Large intestine (tissue), 3 donors: Measurements from ENCODE around the gene KDM2B. TPM values are rescaled to one million over a fixed set of nuclear protein-coding genes. Genes with fewer than 3 reads are reported as not detected.

Experiments used
- DNase-seq, 2 donors: peaks; one replicate each; pipeline versions ENCODE4 v3.0.0 to v3.0.0-alpha.2; 2013
- H3K27ac ChIP-seq: one replicate; pipeline ENCODE4 v1.5.1; 2013; ENCODE audit warnings: low read length
- H3K27me3 ChIP-seq: 2 replicates; pipeline ENCODE4 v1.6.1; 2013; ENCODE audit warnings: low read length; ENCODE audit not compliant: control insufficient read depth, insufficient read depth
- H3K36me3 ChIP-seq: 2 replicates; pipeline ENCODE4 v1.6.1; 2013; ENCODE audit warnings: low read length; ENCODE audit not compliant: control insufficient read depth, insufficient read depth
- H3K4me1 ChIP-seq: one replicate; pipeline ENCODE4 v1.6.1; 2013; ENCODE audit warnings: low read length; ENCODE audit not compliant: control insufficient read depth, insufficient read depth
- H3K4me3 ChIP-seq: one replicate; pipeline ENCODE4 v1.5.1; 2013; ENCODE audit warnings: low read length
- H3K9me3 ChIP-seq: one replicate; pipeline ENCODE4 v1.6.1; 2013; ENCODE audit warnings: mild to moderate bottlenecking, low read depth, low read length, moderate library complexity; ENCODE audit not compliant: control insufficient read depth
- WGBS: methylation state at CpG from one replicate; pipeline ENCODE4 v1.1.5; 2013; ENCODE audit warnings: low lambda C conversion rate; ENCODE audit not compliant: insufficient coverage; 5-methylcytosine and 5-hydroxymethylcytosine counted together
- polyA plus RNA-seq: library from polyadenylated mRNA; unstranded; fragments of 120-200 nt; gene quantifications from one replicate; pipeline ENCODE4 v1.2.1, GENCODE V29; 2013

Gene KDM2B
- polyA plus RNA-seq, 1 donor = 22.3 TPM

DNA sequence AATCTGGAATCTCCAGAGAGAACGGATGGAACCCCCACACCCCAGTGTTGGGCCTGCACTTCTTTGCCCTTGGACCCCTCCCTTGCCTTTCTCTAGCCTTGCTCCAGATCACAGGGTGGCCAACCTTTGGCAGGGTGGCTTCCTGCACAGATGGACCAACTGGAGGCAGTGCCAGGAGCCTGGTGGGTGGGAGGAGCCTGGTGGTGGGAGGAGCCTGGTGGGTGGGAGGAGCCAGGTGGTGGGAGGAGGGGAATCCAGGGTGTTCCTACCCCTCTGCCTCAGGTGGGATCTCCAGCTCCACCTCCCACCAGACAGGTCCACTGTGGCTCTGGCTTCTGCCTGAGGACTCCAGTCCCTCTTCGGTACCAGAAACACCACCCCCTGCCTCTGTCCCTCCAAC, 30.5 kb upstream of the KDM2B start:
- 80% methylated on average over 1 of the region's 2 CpGs for WGBS
- no peak overlapping the region for H3K4me3 ChIP-seq
- H3K36me3 ChIP-seq = no peaks in the 10 kb centered on the region
- H3K27ac ChIP-seq = no peak overlapping the region
- DNase-seq = no peak
- no peaks in the 10 kb centered on the region for H3K27me3 ChIP-seq
- H3K9me3 ChIP-seq = no peaks in the 10 kb centered on the region
- H3K4me1 ChIP-seq = peaks cover 5% of the 10 kb centered on the region

- H3K27ac ChIP-seq = peak overlapping the region; percentile 4
- peak; percentile 52 to 82 for DNase-seq
- H3K36me3 ChIP-seq = no peaks in the 10 kb centered on the region
- H3K4me3 ChIP-seq = no peak overlapping the region
- no peaks in the 10 kb centered on the region for H3K9me3 ChIP-seq
- peaks cover 5% of the 10 kb centered on the region for H3K4me1 ChIP-seq
- WGBS = 80% methylated on average over 1 of the region's 11 CpGs
- no peaks in the 10 kb centered on the region for H3K27me3 ChIP-seq
Observed at GRCh38 chr12:121610239-121611149, 29.7 kb upstream of the KDM2B start.

DNA sequence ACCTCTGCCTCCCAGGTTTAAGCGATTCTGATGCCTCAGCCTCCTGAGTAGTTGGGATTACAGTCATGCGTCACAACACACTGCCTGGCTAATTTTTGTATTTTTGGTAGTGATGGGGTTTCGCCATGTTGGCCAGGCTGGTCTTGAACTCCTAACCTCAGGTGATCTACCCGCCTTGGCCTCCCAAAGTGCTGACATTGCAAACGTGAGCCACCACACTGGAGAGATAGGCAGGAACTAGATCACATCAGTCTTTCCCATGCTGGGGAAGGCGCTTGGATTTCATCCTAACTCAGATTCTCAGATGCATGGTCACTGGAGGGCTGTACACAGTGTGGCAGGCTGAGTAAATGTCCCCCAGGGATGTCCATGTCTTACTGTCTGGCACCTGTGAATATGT, 27.5 kb upstream of the KDM2B start:
- Histone ChIP-seq H3K9me3 (no peaks in the 10 kb centered on the region), H3K27ac (no peak overlapping the region), H3K36me3 (no peaks in the 10 kb centered on the region), H3K27me3 (no peaks in the 10 kb centered on the region), H3K4me1 (peaks cover 5% of the 10 kb centered on the region), H3K4me3 (no peak overlapping the region)
- WGBS = no CpG with 5 or more reads among the region's 6 CpGs
- DNase-seq = no peak

GRCh38 chr12:121603581-121603980, 22.8 kb upstream of the KDM2B start:
- Histone ChIP-seq H3K36me3 (no peaks in the 10 kb centered on the region), H3K4me3 (no peak overlapping the region), H3K9me3 (no peaks in the 10 kb centered on the region), H3K27ac (no peak overlapping the region), H3K4me1 (peaks cover 18% of the 10 kb centered on the region), H3K27me3 (no peaks in the 10 kb centered on the region)
- no peak for DNase-seq
- WGBS = no CpG with 5 or more reads among the region's 6 CpGs

- 17% methylated on average over 1 of the region's 6 CpGs for WGBS
- Histone ChIP-seq H3K4me1 (peaks cover 25% of the 10 kb centered on the region), H3K27me3 (no peaks in the 10 kb centered on the region), H3K4me3 (no peak overlapping the region), H3K9me3 (no peaks in the 10 kb centered on the region), H3K36me3 (no peaks in the 10 kb centered on the region), H3K27ac (no peak overlapping the region)
- DNase-seq = no peak
Observed at GRCh38 chr12:121602766-121603165, 21.9 kb upstream of the KDM2B start.

- peak; percentile 93 to 97 for DNase-seq
- no CpG with 5 or more reads among the region's 6 CpGs for WGBS
Observed at GRCh38 chr12:121600702-121601336, 20.0 kb upstream of the KDM2B start.

DNA sequence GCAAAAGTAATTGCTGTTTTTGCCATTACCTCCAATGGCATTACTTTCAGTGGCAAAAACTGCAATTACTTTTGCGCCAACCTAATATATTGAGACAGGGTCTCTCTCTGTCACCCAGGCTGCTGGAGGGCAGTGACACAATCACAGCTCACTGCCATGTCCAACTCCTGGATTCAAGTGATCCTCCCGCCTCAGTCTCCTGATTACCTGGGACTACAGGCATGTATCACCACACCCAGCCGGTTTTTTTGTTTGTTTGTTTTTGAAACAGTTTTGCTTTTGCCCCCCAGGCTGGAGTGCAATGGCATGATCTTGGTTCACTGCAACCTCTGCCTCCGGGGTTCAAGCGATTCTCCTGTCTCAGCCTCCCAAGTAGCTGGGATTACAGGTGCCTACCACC, 15.7 kb upstream of the KDM2B start:
- H3K27ac ChIP-seq = no peak overlapping the region
- no peaks in the 10 kb centered on the region for H3K9me3 ChIP-seq
- H3K4me1 ChIP-seq = peaks cover 24% of the 10 kb centered on the region
- no peak for DNase-seq
- H3K27me3 ChIP-seq = no peaks in the 10 kb centered on the region
- no CpG with 5 or more reads among the region's 5 CpGs for WGBS
- H3K4me3 ChIP-seq = no peak overlapping the region
- no peaks in the 10 kb centered on the region for H3K36me3 ChIP-seq

More at GRCh38 chr12:121600702-121601336, 20.0 kb upstream of the KDM2B start:
- Histone ChIP-seq H3K9me3 (no peaks in the 10 kb centered on the region), H3K27ac (peak overlapping the region; percentile 34), H3K4me3 (no peak overlapping the region), H3K27me3 (no peaks in the 10 kb centered on the region), H3K36me3 (no peaks in the 10 kb centered on the region), H3K4me1 (peaks cover 25% of the 10 kb centered on the region)

DNA sequence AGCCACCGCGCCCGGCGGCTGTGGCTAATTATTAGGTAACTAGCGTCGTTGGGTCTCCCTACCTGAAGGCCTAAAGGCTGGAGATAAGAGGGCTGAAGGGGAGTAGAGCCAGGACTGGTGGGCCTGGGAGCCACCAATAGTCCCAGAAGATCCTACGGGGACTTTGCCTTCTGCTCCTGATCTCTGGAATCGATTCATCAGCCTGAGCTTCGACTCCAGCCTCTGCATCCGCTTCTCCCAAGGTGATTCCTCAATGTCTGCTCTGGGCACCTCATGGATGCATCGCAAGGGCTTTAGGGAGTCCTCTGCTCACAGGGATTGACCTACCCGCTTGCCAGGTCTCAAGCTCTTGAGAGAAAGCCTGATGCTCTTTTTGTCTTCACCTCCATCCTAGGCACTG, 14.7 kb upstream of the KDM2B start:
- no peak overlapping the region for H3K27ac ChIP-seq
- no peaks in the 10 kb centered on the region for H3K36me3 ChIP-seq
- no peaks in the 10 kb centered on the region for H3K27me3 ChIP-seq
- no peak overlapping the region for H3K4me3 ChIP-seq
- WGBS = no CpG with 5 or more reads among the region's 12 CpGs
- H3K9me3 ChIP-seq = no peaks in the 10 kb centered on the region
- peaks cover 20% of the 10 kb centered on the region for H3K4me1 ChIP-seq
- no peak for DNase-seq

GRCh38 chr12:121592320-121592719, 11.5 kb upstream of the KDM2B start:
- no CpG with 5 or more reads among the region's 4 CpGs for WGBS
- H3K4me1 ChIP-seq = peaks cover 3% of the 10 kb centered on the region
- H3K9me3 ChIP-seq = no peaks in the 10 kb centered on the region
- H3K4me3 ChIP-seq = no peak overlapping the region
- H3K27me3 ChIP-seq = no peaks in the 10 kb centered on the region
- DNase-seq = no peak
- H3K36me3 ChIP-seq = no peaks in the 10 kb centered on the region
- no peak overlapping the region for H3K27ac ChIP-seq

- 67% methylated on average over 2 of the region's 10 CpGs for whole genome bisulfite sequencing
- no peak overlapping the region for H3K4me3 ChIP-seq
- peak in 1 of 2 donors; percentile 42 for DNase-seq
- H3K4me1 ChIP-seq = peaks cover 3% of the 10 kb centered on the region
- H3K27me3 ChIP-seq = no peaks in the 10 kb centered on the region
- peak overlapping the region; percentile 74 for H3K27ac ChIP-seq
- H3K9me3 ChIP-seq = no peaks in the 10 kb centered on the region
- no peaks in the 10 kb centered on the region for H3K36me3 ChIP-seq
Observed at GRCh38 chr12:121590476-121591143, 9.8 kb upstream of the KDM2B start.
